ENCODE measurements around the gene ARHGEF16. TPM values are rescaled to one million over a fixed set of nuclear protein-coding genes. Genes with fewer than 3 reads are reported as not detected.

ARHGEF16 gene
- total and polyA plus RNA-seq, 9 donors: 0.13 to 8.4 (median 1.7) TPM

- no peak for DNase-seq
- Histone ChIP-seq H3K27me3 (no peaks in the 10 kb centered on the region), H3K27ac (no peak overlapping the region), H3K9me3 (peaks cover 0 to 9% of the 10 kb centered on the region in 2 donors), H3K4me3 (no peak overlapping the region), H3K4me1 (ENCODE audit: insufficient read depth) (no peaks in the 10 kb centered on the region), H3K36me3 (no peaks in the 10 kb centered on the region)
- TF ChIP-seq, protein P1, sequence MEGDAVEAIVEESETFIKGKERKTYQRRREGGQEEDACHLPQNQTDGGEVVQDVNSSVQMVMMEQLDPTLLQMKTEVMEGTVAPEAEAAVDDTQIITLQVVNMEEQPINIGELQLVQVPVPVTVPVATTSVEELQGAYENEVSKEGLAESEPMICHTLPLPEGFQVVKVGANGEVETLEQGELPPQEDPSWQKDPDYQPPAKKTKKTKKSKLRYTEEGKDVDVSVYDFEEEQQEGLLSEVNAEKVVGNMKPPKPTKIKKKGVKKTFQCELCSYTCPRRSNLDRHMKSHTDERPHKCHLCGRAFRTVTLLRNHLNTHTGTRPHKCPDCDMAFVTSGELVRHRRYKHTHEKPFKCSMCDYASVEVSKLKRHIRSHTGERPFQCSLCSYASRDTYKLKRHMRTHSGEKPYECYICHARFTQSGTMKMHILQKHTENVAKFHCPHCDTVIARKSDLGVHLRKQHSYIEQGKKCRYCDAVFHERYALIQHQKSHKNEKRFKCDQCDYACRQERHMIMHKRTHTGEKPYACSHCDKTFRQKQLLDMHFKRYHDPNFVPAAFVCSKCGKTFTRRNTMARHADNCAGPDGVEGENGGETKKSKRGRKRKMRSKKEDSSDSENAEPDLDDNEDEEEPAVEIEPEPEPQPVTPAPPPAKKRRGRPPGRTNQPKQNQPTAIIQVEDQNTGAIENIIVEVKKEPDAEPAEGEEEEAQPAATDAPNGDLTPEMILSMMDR (IDR thresholded peaks at IDR 0.05): no peak
- TF ChIP-seq POLR2A (IDR thresholded peaks at IDR 0.05): no peak
- intact Hi-C loops (cut with DNase I): loop anchor here (5.0 to 10.0 kb wide), 5 partner anchors 407 to 1005 kb away; partner anchors contain the start of gene PEX10 (in 1 of the 4)
- WGBS, 3 donors: 54 to 67% (median 62%) methylated on average over 15 of the region's 15 CpGs
Observed at GRCh38 chr1:3419415-3420204, 34.9 kb upstream of the ARHGEF16 start.

GRCh38 chr1:3420218-3420951 is 34.1 kb upstream of the ARHGEF16 start:
- H3K9me3 ChIP-seq: peaks cover 0 to 9% of the 10 kb centered on the region in 2 donors
- no peaks in the 10 kb centered on the region for H3K27me3 ChIP-seq
- no peaks in the 10 kb centered on the region for H3K36me3 ChIP-seq
- intact Hi-C loops (cut with DNase I): loop anchor here (5.0 to 10.0 kb wide), 4 partner anchors 408 to 1006 kb away; partner anchors contain the start of gene PEX10 (in 1 of the 4)
- no peaks in the 10 kb centered on the region for H3K4me1 ChIP-seq (ENCODE audit: insufficient read depth)
- H3K4me3 ChIP-seq: no peak overlapping the region
- no peak for DNase-seq
- WGBS, 3 donors: 84 to 88% (median 87%) methylated on average over 23 of the region's 23 CpGs
- H3K27ac ChIP-seq: no peak overlapping the region
- no peak for TF ChIP-seq POLR2A (IDR thresholded peaks at IDR 0.05)
- TF ChIP-seq EP300 (IDR thresholded peaks at IDR 0.05): no peak
- TF ChIP-seq, protein P1 (IDR thresholded peaks at IDR 0.05): no peak

DNA sequence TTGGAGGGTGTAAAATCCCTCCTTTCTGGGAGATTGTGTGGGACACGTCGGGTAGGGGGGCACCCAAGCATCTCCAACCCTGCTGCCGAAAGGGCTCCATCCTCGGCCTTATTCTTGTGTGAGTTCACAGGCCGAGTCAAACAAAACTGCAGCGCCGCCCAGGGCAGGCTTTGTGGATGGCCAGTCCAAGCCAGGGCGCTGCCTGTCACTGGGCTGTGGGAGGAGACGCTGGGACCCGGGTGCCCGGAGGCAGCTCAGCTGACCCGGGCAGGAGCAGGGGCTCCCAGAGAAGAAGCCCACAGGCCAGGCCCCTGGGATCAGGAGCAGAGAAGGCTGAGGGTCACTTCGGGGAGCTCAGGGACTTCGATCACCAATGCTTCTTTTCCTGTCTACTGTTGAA is 31.8 kb upstream of the ARHGEF16 start:
- H3K27ac ChIP-seq: no peak overlapping the region
- intact Hi-C loops (cut with DNase I): loop anchor here (5.0 to 10.0 kb wide), 4 partner anchors 410 to 1008 kb away; partner anchors contain the start of gene PEX10 (in 1 of the 4)

GRCh38 chr1:3423245-3423829 is 31.1 kb upstream of the ARHGEF16 start:
- no peaks in the 10 kb centered on the region for H3K27me3 ChIP-seq
- no peak for DNase-seq
- TF ChIP-seq, protein P1 (IDR thresholded peaks at IDR 0.05): no peak
- TF ChIP-seq POLR2A (IDR thresholded peaks at IDR 0.05) (no peak), EP300 (IDR thresholded peaks at IDR 0.05) (no peak)
- WGBS, 3 donors: 57 to 71% (median 59%) methylated on average over 18 to 23 of the region's 23 CpGs
- no peak overlapping the region for H3K27ac ChIP-seq
- H3K4me1 ChIP-seq (ENCODE audit: insufficient read depth): no peaks in the 10 kb centered on the region
- intact Hi-C loops (cut with DNase I): loop anchor here (5.0 to 10.0 kb wide), 4 partner anchors 411 to 1009 kb away; partner anchors contain the start of gene PEX10 (in 1 of the 4)
- H3K4me3 ChIP-seq: no peak overlapping the region
- H3K9me3 ChIP-seq: no peaks in the 10 kb centered on the region
- H3K36me3 ChIP-seq: no peaks in the 10 kb centered on the region

More for the DNA sequence above, 31.8 kb upstream of the ARHGEF16 start:
- no peak for DNase-seq
- WGBS, 3 donors: 80 to 88% (median 82%) methylated on average over 14 of the region's 14 CpGs
- TF ChIP-seq EP300 (IDR thresholded peaks at IDR 0.05): no peak
- no peak for TF ChIP-seq POLR2A (IDR thresholded peaks at IDR 0.05)
- TF ChIP-seq, protein P1 (IDR thresholded peaks at IDR 0.05): no peak
- Histone ChIP-seq H3K4me3 (no peak overlapping the region), H3K4me1 (ENCODE audit: insufficient read depth) (no peaks in the 10 kb centered on the region), H3K36me3 (no peaks in the 10 kb centered on the region), H3K27me3 (no peaks in the 10 kb centered on the region), H3K9me3 (no peaks in the 10 kb centered on the region)
